HG02763 (cell line): ENCODE measurements around the gene SLC25A3.

Experiments
- ATAC-seq: cut with Tn5 transposase; IDR thresholded peaks from one replicate; pipeline ENCODE4 v1.9.1; 2021; ENCODE audit warnings: mild to moderate bottlenecking, moderate library complexity; ENCODE audit not compliant: unreplicated experiment

The SLC25A3 gene

GRCh38 chr12:98653866-98654493 is 60.5 kb downstream of the SLC25A3 start:
- ATAC-seq, result no peak
